OCI-LY7 (cell line): Measurements from ENCODE around the gene MYBBP1A. TPM values are rescaled to one million over a fixed set of nuclear protein-coding genes. Genes with fewer than 3 reads are reported as not detected.

Source experiments
- BruUV-seq: library from RNA; stranded (reverse); fragments of 400-500 nt; replicated peaks from 2 replicates; lab custom pipeline; 2021; lab: Mats Ljungman, UMichigan
- CTCF ChIA-PET: fragments of 300-600 bp; sonication (Branson Sonifier 250); formaldehyde crosslinking; loops from one replicate; lab custom pipeline; 2022; ENCODE audit warnings: antibody characterized with exemption; ENCODE audit not compliant: unreplicated experiment; lab: Charles Lee
- POLR2A ChIA-PET: fragments of 300-600 bp; sonication (Branson Sonifier 250); formaldehyde crosslinking; loops from one replicate; lab custom pipeline; 2022; ENCODE audit warnings: antibody characterized with exemption; lab: Charles Lee
- DNase-seq: peaks from one replicate; pipeline ENCODE4 v3.0.0-alpha.2; 2015; ENCODE audit warnings: low spot score
- H2AFZ ChIP-seq: fragments of 200-600 bp; sonication (generic), shearing (Covaris generic); 2 replicates; pipeline ENCODE4 v1.6.1; 2014; ENCODE audit warnings: mild to moderate bottlenecking, antibody characterized with exemption, low read length, moderate library complexity
- H3K27ac ChIP-seq: fragments of 200-600 bp; sonication (generic); 2 replicates; pipeline ENCODE4 v1.5.1; 2014; ENCODE audit warnings: mixed run types, low read depth, mild to moderate bottlenecking, moderate library complexity, low read length, inconsistent platforms; ENCODE audit not compliant: poor library complexity, severe bottlenecking
- H3K36me3 ChIP-seq: fragments of 200-600 bp; sonication (generic); 2 replicates; pipeline ENCODE4 v1.6.1; 2014; ENCODE audit warnings: mild to moderate bottlenecking, antibody characterized with exemption, low read length, moderate library complexity, mixed read lengths; ENCODE audit not compliant: insufficient read depth
- H3K4me1 ChIP-seq: fragments of 200-600 bp; sonication (generic); 2 replicates; pipeline ENCODE4 v1.5.1; 2014; ENCODE audit warnings: mild to moderate bottlenecking, low read length; ENCODE audit not compliant: insufficient read depth, poor library complexity, severe bottlenecking
- H3K4me2 ChIP-seq: fragments of 200-600 bp; sonication (generic); 2 replicates; pipeline ENCODE4 v1.6.1; 2014; ENCODE audit warnings: mild to moderate bottlenecking, low read length
- H3K4me3 ChIP-seq: fragments of 200-600 bp; sonication (generic); 2 replicates; pipeline ENCODE4 v1.5.1; 2014; ENCODE audit warnings: mild to moderate bottlenecking, low read depth, low read length; ENCODE audit not compliant: poor library complexity, severe bottlenecking
- H3K79me2 ChIP-seq: fragments of 200-600 bp; sonication (generic); 2 replicates; pipeline ENCODE4 v1.6.1; 2016; ENCODE audit warnings: low read depth, mild to moderate bottlenecking, low read length, moderate library complexity, mixed read lengths; ENCODE audit not compliant: insufficient read depth
- H3K9me2 ChIP-seq: fragments of 200-600 bp; sonication (generic); 2 replicates; pipeline ENCODE4 v1.6.1; 2016; ENCODE audit warnings: mild to moderate bottlenecking, low read length, mixed read lengths; ENCODE audit not compliant: insufficient read depth
- H3K9me3 ChIP-seq: fragments of 200-600 bp; sonication (generic); 2 replicates; pipeline ENCODE4 v1.6.1; 2014; ENCODE audit warnings: mild to moderate bottlenecking, mixed run types, low read length, mixed read lengths
- H4K20me1 ChIP-seq: fragments of 200-600 bp; sonication (generic); 2 replicates; pipeline ENCODE4 v1.6.1; 2014; ENCODE audit warnings: mild to moderate bottlenecking, antibody characterized with exemption, low read length, moderate library complexity, mixed read lengths; ENCODE audit not compliant: insufficient read depth
- EZH2phosphoT487 ChIP-seq: fragments of 200-600 bp; sonication (generic); IDR thresholded peaks from 2 replicates; pipeline ENCODE4 v1.6.1; 2018; ENCODE audit warnings: low read depth, borderline replicate concordance, mild to moderate bottlenecking, mixed run types, antibody characterized with exemption, low read length, moderate library complexity, mixed read lengths
- intact Hi-C: fragments of 100-400 bp; cut with micrococcal nuclease; formaldehyde crosslinking; loops from one replicate; pipeline ENCODE4 v1.10.0; 2022; ENCODE audit not compliant: unreplicated experiment
- total RNA-seq, 2 experiments: library from RNA; depleted of rRNA in 1 of 2; stranded (reverse); fragments of >200 nt in 1 of 2; shearing (Covaris generic) in 1 of 2; gene quantifications; 2 replicates each; pipeline ENCODE4 v1.2.3, GENCODE V29; 2014 to 2022
- TF ChIP-seq, protein P1 (sequence below): fragments of 200-600 bp; sonication (generic); conservative IDR thresholded peaks from 2 replicates; pipeline ENCODE4 v1.5.1; 2014; ENCODE audit warnings: mild to moderate bottlenecking, antibody characterized with exemption, low read length, moderate library complexity, mixed read lengths

MYBBP1A gene
- total RNA-seq, 2 experiments from 2014 or later = 131 to 142 TPM

DNA sequence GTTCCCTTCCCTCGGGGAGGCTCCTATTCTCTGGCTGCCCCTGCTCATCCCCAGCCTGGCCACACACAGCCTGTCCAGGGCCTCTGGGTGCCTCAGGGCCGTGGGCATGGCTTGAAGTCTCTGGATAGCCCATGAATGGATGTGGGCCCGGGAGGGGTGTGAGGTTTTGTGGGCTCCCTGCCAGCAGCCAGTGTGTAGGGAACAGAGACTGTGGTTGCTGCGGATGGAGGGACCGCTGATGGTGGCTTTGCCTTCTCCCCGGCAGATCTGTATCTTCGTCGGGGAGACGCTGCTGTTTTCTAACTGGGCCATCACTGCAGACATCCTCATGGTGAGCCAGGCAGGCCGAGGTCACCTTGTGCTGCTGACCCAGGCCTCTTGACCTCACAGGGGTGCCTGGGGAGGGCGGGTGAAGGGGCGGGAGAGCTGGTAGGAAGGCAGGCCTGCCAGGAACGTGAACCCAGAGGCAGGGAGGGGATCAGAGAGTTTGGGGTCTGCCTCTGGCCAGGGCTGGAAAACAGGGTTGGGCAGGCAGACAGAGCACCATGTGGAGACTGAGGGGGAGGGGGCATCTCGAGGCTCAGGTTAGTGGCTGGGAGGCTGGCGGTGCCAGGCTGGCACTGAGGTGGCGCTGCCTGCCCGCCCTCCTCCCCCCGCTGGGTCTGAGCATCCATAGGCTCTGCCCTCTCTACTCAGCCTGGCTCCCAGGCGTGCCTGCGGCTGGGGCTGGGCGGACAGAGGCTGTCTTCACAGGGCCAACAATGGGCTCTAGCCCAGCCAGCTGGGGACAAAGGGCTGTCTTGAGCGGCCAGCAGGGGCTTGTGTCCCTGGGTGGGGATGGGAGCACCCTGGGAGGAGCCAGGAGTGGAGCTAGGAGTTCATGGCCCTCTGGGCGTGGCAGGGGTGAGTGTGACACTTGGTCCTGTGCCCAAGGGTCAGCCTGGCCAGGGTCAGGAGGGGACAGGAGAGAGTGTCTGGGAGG lies 21.4 kb downstream of the MYBBP1A start:
- Histone ChIP-seq H3K4me2 (no peak overlapping the region), H2AFZ (no peak overlapping the region), H4K20me1 (no peaks in the 10 kb centered on the region), H3K79me2 (no peaks in the 10 kb centered on the region), H3K4me1 (peaks cover 7% of the 10 kb centered on the region), H3K36me3 (peaks cover 23% of the 10 kb centered on the region), H3K27ac (no peak overlapping the region), H3K9me2 (no peaks in the 10 kb centered on the region), H3K4me3 (no peak overlapping the region), H3K9me3 (no peaks in the 10 kb centered on the region)
- intact Hi-C loops = no loop called here
- no peak for DNase-seq
- TF ChIP-seq, protein P1, sequence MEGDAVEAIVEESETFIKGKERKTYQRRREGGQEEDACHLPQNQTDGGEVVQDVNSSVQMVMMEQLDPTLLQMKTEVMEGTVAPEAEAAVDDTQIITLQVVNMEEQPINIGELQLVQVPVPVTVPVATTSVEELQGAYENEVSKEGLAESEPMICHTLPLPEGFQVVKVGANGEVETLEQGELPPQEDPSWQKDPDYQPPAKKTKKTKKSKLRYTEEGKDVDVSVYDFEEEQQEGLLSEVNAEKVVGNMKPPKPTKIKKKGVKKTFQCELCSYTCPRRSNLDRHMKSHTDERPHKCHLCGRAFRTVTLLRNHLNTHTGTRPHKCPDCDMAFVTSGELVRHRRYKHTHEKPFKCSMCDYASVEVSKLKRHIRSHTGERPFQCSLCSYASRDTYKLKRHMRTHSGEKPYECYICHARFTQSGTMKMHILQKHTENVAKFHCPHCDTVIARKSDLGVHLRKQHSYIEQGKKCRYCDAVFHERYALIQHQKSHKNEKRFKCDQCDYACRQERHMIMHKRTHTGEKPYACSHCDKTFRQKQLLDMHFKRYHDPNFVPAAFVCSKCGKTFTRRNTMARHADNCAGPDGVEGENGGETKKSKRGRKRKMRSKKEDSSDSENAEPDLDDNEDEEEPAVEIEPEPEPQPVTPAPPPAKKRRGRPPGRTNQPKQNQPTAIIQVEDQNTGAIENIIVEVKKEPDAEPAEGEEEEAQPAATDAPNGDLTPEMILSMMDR = no peak
- no peak for TF ChIP-seq EZH2phosphoT487
- no TSS peak for BruUV-seq
- POLR2A ChIA-PET = no interaction called here
- CTCF ChIA-PET = interaction anchor here (1.3 kb wide), 1 partner anchor 10 kb away, joined by 6 read pairs; no protein-coding TSS in a partner anchor

DNA sequence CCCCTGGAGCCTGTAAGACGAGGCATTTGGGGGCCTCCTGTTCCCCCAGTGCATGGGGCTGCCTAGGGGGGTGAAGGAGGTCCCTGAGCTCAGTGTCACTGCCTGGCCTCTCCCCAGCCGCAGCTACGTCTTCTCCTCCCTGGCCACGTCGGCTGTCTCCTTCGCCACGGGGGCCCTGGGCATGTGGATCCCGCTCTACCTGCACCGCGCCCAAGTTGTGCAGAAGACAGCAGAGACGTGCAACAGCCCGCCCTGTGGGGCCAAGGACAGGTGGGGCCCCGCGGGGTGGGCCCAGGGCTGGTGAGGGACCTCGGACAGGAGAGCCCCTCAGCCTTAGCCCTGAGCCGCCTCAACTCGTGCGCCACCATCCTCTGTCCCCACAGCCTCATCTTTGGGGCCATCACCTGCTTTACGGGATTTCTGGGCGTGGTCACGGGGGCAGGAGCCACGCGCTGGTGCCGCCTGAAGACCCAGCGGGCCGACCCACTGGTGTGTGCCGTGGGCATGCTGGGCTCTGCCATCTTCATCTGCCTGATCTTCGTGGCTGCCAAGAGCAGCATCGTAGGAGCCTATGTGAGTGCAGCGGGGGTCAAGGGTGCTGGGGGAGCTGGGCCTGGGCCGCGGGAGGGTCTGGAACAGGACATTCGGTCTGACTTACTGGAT lies 22.2 kb downstream of the MYBBP1A start:
- no TSS peak for BruUV-seq
- no peak overlapping the region for H3K4me3 ChIP-seq
- no peaks in the 10 kb centered on the region for H3K9me3 ChIP-seq
- H3K27ac ChIP-seq = no peak overlapping the region
- H3K9me2 ChIP-seq = no peaks in the 10 kb centered on the region
- CTCF ChIA-PET = no interaction called here
- H4K20me1 ChIP-seq = no peaks in the 10 kb centered on the region
- POLR2A ChIA-PET = no interaction called here
- no peaks in the 10 kb centered on the region for H3K79me2 ChIP-seq
- H3K4me1 ChIP-seq = peaks cover 7% of the 10 kb centered on the region
- intact Hi-C loops = no loop called here
- TF ChIP-seq, protein P1 = no peak
- no peak for TF ChIP-seq EZH2phosphoT487
- no peak for DNase-seq
- H3K36me3 ChIP-seq = peaks cover 15% of the 10 kb centered on the region
- no peak overlapping the region for H3K4me2 ChIP-seq
- H2AFZ ChIP-seq = no peak overlapping the region
